Mesothelial cell of epicardium (in vitro differentiated cells): ENCODE results near the gene EMILIN1. TPM values are rescaled to one million over a fixed set of nuclear protein-coding genes. Genes with fewer than 3 reads are reported as not detected.
A peak's percentile ranks its signal among the peaks of the same experiment; 100 is the strongest.

Experiments used
- DNase-seq, 2 experiments: peaks; one replicate each; pipeline ENCODE4 v3.0.0; 2021; ENCODE audit warnings: low spot score in 2 of 2; ENCODE audit not compliant: unreplicated experiment in 2 of 2
- H3K27ac Mint-ChIP-seq: 2 replicates; pipeline ENCODE4 v1.8.0; 2021; ENCODE audit warnings: mixed read lengths
- H3K27me3 Mint-ChIP-seq: 2 replicates; pipeline ENCODE4 v1.8.0; 2021; ENCODE audit warnings: low read depth, mixed read lengths
- H3K36me3 Mint-ChIP-seq: 2 replicates; pipeline ENCODE4 v1.8.0; 2021; ENCODE audit warnings: mixed read lengths
- H3K4me1 Mint-ChIP-seq: 2 replicates; pipeline ENCODE4 v1.8.0; 2021; ENCODE audit warnings: mixed read lengths
- H3K4me3 Mint-ChIP-seq: 2 replicates; pipeline ENCODE4 v1.8.0; 2021; ENCODE audit warnings: mild to moderate bottlenecking, moderate library complexity, mixed read lengths
- H3K9me3 Mint-ChIP-seq: 2 replicates; pipeline ENCODE4 v1.8.0; 2021; ENCODE audit warnings: mixed read lengths
- total RNA-seq: library from RNA; stranded (reverse); gene quantifications from 3 replicates; pipeline ENCODE4 v1.2.1, GENCODE V29; 2021
- TF ChIP-seq, protein P1 (sequence below): fragments of 200-600 bp; sonication (generic); IDR thresholded peaks from one replicate; pipeline ENCODE4 v1.5.0; 2021; ENCODE audit warnings: antibody characterized with exemption; ENCODE audit not compliant: unreplicated experiment

The EMILIN1 gene
- total RNA-seq, 1 donor from 2014 or later, result 179 TPM

DNA sequence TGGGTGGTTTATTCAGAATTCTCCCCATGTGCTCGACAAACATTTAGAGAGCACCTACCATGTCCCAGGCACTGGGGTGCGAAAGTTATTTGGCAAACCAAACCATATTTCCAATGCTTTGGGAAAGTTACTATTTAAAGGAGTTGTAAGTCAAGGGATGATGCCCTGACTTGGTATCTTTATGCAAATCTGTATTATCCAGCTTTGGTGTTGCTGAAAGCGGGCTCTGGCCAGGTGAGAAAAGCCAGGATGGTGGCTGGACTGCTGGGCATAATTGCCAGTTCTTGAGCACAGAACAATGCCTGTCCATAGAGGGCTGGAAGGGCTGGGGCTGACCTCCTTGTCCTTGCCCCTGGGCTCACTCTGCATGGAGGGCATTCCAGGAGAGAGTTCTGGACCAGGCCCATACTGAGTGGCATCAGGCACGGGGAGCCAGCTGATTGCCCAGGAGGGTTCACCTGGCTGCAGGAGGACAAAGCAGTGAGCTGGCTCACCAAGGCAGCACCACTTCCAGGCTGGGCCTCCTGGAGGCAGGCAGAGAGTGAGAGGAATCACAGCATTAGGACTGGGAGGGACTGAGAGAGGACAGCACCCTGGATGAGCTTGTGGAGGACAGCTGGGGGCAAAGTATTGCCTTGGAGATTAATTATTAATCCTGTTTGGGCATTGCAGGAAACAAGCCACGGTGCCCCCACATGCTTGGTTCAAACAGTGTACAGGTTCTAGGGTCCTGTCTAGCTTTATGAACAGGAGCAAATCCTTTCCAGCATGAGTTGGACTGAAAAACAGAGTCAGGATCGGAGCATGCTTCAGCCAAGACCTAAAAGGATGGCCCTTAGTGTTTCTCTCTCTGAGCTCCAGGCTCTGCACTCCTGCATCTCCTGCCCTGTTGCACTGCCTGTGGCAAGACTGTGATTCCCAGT, 15.3 kb downstream of the EMILIN1 start:
- TF ChIP-seq, protein P1, sequence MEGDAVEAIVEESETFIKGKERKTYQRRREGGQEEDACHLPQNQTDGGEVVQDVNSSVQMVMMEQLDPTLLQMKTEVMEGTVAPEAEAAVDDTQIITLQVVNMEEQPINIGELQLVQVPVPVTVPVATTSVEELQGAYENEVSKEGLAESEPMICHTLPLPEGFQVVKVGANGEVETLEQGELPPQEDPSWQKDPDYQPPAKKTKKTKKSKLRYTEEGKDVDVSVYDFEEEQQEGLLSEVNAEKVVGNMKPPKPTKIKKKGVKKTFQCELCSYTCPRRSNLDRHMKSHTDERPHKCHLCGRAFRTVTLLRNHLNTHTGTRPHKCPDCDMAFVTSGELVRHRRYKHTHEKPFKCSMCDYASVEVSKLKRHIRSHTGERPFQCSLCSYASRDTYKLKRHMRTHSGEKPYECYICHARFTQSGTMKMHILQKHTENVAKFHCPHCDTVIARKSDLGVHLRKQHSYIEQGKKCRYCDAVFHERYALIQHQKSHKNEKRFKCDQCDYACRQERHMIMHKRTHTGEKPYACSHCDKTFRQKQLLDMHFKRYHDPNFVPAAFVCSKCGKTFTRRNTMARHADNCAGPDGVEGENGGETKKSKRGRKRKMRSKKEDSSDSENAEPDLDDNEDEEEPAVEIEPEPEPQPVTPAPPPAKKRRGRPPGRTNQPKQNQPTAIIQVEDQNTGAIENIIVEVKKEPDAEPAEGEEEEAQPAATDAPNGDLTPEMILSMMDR, result no peak
- Mint-ChIP-seq H3K4me1 (peaks cover 9% of the 10 kb centered on the region), H3K4me3 (no peak overlapping the region), H3K36me3 (no peaks in the 10 kb centered on the region), H3K27ac (no peak overlapping the region), H3K9me3 (no peaks in the 10 kb centered on the region), H3K27me3 (peaks cover 1% of the 10 kb centered on the region)
- no peak for DNase-seq

DNA sequence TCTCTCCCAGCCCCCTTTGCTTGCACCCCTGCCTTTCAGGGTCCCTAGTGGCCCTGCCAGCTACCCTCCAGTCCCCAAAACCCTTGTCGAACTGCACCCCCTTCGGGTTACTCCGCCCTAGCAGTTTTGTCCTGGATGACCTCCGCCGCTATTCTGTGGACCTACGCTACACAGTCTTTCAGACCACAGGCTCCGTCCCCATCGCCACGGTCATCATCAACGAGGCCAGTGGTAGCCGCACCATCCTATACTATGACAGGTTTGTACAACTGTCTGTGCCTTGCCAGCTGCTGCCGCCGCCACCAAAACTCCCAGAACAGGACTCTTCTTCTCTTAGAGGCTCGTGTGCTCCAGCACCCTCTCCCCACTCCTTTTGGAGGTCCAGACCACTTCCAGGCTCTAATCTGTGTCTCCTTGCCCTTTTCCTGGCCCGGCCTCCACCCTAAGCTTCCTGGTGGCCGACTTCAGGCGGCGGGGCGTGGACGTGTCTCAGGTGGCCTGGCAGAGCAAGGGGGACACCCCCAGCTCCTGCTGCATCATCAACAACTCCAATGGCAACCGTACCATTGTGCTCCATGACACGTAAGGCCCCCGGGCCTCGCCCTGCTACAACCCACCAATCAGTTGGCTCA, 16.1 kb downstream of the EMILIN1 start:
- DNase-seq, result no peak
- Mint-ChIP-seq H3K4me1 (peaks cover 9% of the 10 kb centered on the region), H3K4me3 (no peak overlapping the region), H3K36me3 (no peaks in the 10 kb centered on the region), H3K9me3 (no peaks in the 10 kb centered on the region), H3K27ac (no peak overlapping the region), H3K27me3 (no peaks in the 10 kb centered on the region)
- TF ChIP-seq, protein P1, result no peak

DNA sequence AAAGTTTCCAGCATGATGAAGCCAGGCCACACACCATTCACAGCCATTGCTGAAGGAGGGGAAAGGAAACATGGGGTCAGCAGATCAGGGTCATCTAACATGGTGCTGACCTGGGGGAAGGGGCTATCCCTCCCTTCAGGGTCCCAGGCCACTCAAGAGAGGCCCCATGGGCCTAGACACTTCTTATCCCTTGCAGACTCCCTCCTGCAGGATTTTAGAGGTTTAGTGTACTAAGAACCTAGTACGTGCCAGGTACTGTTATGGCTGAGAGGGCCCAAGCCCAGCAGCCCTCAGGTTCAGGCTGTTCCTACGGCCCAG, 17.0 kb downstream of the EMILIN1 start:
- DNase-seq, result no peak
- H3K27me3 Mint-ChIP-seq, result no peaks in the 10 kb centered on the region
- H3K4me1 Mint-ChIP-seq, result peaks cover 9% of the 10 kb centered on the region
- H3K9me3 Mint-ChIP-seq, result no peaks in the 10 kb centered on the region
- TF ChIP-seq, protein P1, result no peak
- peak overlapping the region; percentile 26 for H3K27ac Mint-ChIP-seq
- peak overlapping the region; percentile 71 for H3K4me3 Mint-ChIP-seq
- H3K36me3 Mint-ChIP-seq, result no peaks in the 10 kb centered on the region

DNA sequence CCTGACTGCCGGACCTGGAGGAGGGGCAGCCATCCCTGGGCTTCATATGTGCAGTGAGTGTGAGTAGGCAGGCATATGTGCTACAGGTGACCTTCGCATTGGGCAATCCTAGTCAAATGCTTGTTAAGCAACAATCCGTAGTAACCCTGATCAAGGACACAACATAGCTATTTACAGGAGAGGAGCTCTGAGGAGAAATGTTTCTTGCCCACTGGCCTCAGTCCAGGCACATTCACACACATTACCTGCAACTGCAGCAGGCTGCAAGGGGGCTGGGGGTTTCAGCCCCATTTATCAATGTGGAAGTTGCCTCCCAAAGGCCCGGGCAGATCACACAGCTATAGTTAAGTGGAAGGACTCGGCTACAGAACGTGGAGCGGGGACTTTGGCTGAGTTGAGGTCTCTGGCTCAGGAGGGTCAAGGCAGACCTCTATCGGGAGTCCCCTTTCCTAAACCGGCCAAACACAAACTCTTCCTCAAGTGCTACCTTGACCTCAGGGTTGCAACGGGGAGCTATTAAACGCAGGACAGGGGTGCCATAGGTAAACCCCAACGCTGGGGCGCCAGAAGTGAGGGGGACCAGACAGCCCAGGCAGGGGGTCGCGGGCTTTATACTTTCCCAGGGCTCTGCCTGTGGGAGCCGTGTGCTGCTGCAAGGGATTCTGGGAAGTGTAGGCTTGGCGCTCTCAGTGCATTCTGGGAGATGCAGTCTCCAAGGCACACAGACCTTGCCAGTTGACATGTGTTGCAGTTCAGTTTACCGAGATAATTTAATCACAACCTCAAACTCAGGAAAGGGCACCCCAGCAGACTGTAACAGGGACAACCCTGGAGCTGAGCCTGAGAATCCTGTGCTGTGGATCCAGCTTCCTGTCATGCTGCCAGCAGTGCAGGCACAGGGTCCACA, 17.6 kb downstream of the EMILIN1 start:
- Mint-ChIP-seq H3K4me3 (peak overlapping the region; percentile 71), H3K36me3 (no peaks in the 10 kb centered on the region), H3K27ac (peak overlapping the region; percentile 26), H3K9me3 (no peaks in the 10 kb centered on the region), H3K4me1 (peaks cover 9% of the 10 kb centered on the region), H3K27me3 (no peaks in the 10 kb centered on the region)
- TF ChIP-seq, protein P1, result no peak
- no peak for DNase-seq

DNA sequence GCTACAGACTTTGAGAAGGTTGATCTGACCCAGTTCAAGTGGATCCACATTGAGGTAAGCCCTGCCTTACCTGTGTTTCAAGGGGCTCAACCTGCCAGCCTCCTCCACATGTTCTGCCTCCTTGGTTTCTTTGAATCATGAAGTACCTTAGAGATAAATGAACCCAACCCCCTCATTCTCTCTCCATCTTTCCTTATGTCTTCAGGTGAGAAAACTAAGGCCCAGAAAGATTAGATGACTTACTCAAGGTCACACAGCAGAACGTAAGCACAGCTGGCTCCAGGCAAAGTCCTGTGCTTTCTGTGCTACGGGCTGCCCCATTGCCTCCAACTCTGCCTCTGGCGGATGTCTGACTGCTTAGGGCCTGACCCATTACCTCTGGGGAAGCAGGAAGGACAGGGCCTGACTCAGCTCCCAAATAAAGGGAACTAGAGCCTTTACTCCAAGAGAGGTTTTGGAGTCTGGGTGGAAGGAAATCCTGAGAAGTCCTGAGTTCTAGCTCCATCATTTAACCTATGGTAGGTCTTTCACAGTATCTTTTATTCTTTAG, 18.4 kb downstream of the EMILIN1 start:
- DNase-seq, result no peak
- Mint-ChIP-seq H3K4me3 (no peak overlapping the region), H3K27ac (no peak overlapping the region)

More for the DNA sequence above, 18.4 kb downstream of the EMILIN1 start:
- TF ChIP-seq, protein P1, result no peak
- Mint-ChIP-seq H3K36me3 (no peaks in the 10 kb centered on the region), H3K27me3 (no peaks in the 10 kb centered on the region), H3K4me1 (peaks cover 9% of the 10 kb centered on the region), H3K9me3 (no peaks in the 10 kb centered on the region)
